CD4-positive, alpha-beta T cell treated with Interleukin-10 for 1 hour (primary cell): Measurements from ENCODE around the gene NPRL2.
A peak's percentile ranks its signal among the peaks of the same experiment; 100 is the strongest.

Source experiments
- DNase-seq: peaks from one replicate; pipeline ENCODE4 v3.0.0-alpha.2; 2020

The NPRL2 gene

DNA sequence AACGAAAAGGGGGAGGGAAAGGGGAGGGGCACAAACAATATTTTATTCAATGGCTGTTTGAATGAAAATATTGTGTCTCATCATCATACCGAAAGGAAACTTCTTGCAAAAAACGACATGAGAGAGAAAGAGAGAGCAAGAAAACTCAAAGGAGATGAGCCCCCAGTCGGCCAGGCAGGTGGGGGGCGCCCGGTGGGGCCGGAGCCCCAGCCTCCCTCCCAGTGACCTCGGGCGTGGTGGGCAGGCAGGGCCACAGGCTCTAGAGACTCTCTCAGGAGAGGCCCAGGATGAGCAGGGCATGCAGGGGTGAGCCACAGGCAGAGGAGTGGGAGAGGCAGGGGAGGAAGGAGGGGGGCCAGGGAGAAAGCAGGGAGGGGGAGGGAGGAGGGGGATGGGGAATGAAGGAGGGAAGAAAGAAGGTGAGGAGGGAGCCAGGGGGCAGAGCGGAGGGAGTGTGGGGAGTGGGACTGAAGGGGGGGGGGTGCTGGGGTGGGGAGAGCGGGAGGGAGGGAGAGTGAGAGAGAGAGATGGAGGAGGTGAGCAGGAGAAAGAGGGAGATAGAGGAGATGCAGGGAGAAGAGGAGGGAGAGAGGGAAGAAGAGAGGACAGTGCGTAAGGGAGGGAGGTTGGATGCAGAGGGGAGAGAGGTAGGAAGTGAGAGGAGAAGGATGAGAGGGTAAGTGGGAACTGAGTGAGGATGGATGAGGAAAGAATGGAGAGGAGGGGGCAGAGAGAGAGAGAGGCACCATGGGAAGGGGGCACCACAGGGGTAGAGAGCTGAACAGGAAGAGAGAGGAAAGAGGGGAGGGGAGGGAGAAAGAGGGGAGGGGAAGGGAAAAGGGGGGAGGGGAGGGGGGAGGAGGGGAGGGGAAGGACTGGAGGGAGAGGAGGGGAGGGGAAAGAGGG lies 22.8 kb upstream of the NPRL2 start:
- DNase-seq, result no peak

DNA sequence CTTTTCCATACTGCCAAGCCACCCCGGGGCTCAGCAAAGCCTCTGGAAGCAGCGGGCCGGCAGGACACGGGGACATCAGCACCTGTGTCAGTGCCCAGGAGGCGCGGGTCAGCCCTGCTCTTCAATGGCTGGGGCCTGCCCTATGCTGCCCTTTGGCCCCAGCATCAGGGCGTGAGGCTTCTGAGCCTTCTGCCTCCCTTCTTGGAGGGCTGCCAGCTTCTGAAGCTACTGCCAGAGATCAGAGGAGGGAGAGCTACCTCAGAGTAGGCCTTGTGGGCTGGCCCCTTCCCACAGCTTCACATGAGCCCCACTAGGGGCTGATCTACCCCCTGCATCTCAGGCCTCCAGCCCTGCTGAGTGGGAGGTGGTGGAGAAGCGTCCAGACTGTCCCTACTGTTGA lies 21.8 kb upstream of the NPRL2 start:
- DNase-seq, result no peak

DNA sequence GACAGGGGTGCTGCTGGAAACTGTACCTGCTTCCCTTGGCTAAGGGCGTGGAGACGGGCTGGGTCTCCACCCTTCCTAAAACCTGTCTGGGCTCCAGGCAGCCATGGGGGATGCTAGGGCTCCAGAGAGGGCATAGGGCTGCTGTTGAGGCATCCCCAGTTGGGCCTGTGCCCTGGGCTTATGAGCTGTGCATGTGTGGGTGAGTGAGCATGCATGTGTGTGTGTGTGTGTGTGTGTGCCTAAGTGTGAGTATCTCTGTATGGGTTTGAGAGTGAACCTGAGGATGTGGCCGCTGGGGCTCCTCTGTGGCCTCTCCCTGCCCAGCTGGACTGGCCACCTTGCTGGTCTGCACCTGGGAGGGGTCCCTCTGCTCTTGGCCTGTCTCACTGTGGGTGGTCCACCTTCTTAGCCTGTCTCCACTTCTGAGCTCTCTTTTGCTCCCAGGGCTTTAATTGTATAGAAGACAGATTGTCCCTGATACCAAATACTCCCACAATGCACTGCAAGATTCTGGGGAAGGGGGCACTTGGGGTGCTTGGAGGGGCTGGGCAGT lies 20.6 kb upstream of the NPRL2 start:
- DNase-seq, result no peak

DNA sequence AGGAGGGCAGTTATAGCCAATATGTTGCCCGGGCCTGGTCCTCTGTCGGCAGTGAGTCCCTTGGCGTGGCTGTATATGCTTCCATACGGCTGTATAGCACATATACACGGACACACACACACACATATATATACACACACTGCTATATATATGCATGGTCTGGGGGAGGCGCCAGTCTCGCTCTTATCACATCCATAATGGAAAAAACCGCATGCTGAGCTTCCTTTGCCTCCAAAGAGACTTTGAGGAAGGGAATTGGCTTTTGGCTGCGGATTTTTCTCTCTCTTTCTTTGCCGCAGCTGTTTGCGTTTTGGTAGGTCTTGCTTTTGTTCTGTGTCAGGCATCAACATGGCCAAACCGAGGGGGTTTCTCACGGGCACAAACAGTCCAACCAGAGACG lies 20.0 kb upstream of the NPRL2 start:
- DNase-seq, result no peak

DNA sequence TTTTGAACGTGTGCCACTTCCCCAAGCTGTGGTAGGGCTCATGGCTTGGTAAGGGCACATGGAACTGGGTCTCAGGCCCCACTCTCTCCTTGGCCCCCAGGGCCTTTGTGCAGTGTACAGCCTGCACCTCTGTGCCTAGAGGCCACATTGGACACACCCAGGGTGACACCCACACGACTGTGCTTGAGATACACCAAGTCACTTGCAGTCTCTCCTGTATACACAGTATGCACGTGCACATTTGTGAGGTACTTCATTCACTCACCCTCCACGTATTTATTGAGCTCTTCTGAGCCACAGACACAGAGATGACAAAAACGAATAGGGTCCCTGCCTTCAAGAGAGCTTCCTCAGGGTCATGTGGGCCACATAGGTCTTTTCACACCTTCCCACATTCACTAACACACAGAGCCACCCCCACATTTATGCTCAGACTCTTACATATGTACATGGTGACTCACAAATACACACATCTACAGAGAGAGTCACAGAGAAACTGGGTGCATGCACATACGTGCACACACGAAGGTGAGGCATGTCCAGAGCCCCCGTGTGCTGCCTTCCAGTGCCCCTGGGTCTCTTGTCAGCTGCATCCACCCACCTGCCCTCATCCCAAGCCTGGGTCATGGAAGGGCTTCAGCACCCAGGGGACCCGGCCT lies 18.6 kb upstream of the NPRL2 start:
- DNase-seq, result no peak

DNA sequence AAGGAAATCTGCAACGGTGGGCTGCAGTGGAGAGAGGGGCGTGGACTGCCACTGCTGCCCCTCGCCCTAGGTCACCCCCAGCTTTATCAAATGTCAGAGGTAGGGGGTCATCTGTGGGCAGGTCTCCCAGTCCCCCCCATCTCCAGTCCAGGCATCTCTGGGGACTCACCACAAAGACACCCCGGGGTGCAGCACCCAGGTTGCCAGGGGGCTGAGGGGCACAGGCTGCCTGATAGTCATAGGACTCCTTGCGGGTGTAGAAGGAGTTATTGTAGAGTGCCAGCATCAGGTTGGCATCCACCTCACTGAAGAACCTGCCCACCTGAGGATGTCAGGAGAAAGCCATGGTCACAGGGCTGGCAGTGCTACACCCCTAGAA lies 15.3 kb upstream of the NPRL2 start:
- no peak for DNase-seq

DNA sequence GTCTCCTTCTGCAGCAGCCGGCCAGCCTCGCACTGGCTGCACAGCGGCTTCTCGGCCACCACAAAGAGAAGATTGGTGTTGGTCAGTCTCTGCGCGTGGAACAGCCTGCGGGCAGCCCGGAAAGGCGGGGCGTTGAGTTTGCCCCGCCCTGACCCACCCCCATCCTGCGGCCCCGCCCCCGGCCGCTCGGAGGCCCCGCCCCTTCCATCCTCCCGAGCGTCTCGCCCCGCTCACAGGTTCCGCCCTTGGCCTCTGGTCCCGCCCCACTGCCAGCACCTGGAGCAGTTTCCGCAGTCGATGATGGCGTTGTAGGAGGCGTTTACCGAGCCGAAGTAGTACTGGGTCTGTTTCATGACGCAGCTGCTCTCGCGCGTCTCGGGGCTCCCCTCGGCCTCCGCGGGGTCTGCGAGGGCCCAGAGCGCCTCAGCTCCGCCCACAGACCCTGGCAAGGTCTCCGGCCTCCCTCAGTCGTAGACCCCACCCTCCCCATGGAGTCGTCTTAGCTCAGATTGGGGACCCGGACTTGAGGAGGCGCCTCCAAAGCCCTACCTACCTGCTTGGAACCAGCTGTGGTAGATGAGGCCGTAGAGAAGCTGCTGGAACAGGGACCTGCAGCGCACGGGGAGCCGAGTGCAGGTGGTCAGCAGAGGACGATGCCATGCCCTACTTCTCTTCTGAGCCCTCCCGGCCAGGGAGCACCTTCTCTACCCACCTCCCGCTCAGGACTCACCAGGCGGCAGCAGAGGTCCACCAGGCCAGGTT lies 14.7 kb upstream of the NPRL2 start:
- peak; percentile 96 for DNase-seq

DNA sequence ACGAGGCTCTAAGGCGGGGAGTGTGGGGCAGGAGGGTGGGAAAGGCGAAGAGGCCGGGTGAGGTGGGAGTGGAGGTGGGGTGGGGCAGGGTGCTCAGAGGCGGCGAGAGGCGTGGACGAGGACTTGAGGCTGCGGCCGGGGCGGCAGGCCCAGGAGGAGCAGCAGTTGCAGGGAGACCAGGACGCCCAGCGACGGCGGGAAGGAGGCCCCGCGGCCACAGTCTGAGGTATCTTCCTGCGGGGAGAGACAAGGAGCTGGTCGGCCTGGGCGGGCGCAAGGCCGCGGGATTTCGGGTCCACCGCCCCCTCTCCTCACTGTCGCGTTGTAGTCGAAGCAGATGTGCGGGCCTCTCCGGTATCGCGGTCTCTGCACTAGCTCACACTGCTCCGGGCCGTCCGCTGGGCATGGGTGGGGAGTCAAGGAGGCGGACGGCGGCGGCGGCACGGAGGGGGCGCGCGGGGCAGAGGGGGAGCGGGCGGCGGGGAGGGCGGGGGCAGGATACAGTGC lies 14.1 kb upstream of the NPRL2 start:
- DNase-seq, result no peak

DNA sequence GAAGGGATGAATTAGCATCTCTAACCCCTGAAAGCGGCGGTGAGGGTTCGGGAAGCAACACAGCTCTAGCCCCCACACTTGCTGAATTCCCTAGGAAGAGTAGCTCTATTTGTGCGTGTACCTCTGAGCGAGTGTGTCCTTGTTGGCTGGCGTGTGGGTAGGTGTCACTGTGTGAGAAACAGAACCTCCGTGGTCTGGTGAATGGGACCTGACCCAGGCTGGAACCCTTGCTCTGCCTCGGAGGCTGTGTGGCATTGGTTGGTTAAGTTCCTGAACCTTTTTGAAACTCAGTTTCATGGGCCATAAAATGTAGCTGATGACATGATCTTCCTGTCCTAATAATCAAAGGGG lies 9.2 kb upstream of the NPRL2 start:
- DNase-seq, result no peak

DNA sequence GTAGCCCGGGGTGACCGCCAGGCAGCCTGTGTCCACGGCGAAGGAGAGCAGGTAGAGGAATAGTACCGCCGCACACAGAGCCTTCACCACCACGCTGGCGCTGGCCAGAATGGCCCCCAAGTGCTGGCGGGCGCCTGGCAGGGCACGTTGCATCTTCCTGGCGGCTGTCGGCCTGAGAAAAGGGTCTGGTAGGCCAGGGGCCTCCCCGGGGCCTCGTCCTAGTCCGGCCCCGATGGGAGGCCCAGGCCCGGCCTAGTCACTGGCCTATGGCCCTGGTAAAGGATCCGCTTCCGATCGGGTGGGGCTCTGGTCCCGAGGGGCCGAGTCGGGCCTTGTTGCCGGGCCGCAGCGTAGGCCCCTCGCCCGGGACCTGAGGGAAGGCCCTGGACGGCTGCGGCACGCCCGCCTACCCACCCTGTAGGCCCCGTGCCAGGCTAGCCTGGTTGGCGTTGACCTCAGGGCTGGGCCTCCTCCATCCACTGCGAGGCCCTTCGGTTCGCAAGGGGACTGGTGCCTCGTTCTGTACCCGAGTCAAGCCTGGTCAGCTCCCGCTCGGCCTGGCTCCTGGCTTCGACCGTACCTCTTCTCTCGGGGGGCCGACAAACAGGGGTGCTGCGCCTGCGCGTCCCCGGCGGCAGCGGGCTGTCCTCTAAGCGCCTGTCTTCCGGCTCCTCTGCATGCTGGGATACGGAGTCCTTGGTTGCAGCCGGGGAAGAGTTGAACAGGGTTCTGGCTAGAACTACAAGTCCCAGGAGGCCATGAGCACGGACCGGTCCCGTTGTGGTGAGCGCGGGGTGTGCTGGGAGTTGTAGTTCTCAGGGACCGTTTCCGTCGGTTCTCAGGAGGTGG lies 8.6 kb upstream of the NPRL2 start, which contains the start of gene TMEM115:
TMEM115 (minus strand) TSS at position 611 of the 849 bp plus-strand sequence; CDS start at position 153, 458 bp downstream.
- DNase-seq, result peak; percentile 98

DNA sequence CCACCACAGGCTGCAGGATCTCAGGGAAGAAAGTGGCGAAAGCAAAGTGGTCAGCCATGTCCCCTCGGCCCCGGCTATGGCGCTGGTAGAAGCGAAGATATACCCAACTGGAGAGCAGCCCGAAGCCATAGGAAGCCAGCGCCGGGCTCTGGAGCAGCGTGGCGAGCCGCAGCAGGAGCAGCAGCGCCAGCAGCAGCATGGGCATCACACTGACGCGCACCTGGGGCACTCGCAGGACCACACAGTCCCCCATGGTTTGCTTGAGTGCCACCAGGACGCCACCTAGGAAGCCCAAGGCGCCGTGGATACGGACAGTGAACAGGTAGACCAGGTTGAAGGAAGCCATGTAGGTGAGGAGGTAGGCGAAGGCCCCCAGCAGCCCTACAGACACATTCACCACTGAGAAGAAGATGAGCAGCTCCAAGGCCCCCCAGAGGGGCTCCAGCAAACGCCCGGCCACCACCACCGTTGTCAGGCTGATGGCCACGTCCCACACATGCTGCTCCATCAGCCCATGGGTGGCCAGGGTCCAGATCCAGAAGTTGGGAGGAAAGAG lies 7.9 kb upstream of the NPRL2 start:
- DNase-seq, result no peak

DNA sequence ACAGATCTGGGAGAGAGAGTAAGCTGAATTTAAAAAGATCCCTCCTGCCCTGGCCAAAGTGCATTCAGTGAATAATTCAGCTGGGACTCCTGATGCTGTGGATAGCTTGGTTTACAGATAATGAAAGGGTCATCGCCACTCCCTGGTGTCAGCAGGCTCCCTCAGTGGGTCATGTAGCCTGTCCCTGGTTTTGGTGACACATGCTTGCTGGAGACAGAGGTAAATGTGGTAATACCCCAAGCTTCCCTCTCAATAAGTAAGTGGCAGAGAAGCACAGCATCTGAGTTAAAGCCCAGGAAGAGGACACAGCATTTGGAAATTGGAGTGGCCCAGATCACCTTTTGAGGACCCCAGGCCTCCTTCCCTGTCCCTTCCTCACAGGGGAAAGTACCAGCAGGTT lies 6.9 kb upstream of the NPRL2 start:
- no peak for DNase-seq

DNA sequence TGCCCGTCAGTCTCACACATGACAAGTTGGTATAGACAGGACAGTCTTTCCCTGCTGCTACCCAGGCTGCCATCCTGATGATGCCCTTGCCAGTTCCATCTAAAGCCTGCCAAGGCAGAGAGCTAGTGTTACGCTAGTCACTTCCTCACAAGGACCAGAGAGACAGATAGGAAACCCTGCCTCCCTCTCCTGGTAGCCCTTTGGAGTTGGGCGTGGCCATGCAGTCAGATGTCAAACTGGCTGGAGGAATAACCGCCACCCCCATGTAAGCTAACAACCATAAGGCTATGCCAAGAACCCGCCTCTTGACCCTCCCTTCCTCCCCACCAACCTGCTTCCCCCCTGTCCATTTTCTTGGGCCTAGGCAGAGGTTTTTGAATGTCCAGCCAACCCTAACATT lies 6.0 kb upstream of the NPRL2 start:
- no peak for DNase-seq

DNA sequence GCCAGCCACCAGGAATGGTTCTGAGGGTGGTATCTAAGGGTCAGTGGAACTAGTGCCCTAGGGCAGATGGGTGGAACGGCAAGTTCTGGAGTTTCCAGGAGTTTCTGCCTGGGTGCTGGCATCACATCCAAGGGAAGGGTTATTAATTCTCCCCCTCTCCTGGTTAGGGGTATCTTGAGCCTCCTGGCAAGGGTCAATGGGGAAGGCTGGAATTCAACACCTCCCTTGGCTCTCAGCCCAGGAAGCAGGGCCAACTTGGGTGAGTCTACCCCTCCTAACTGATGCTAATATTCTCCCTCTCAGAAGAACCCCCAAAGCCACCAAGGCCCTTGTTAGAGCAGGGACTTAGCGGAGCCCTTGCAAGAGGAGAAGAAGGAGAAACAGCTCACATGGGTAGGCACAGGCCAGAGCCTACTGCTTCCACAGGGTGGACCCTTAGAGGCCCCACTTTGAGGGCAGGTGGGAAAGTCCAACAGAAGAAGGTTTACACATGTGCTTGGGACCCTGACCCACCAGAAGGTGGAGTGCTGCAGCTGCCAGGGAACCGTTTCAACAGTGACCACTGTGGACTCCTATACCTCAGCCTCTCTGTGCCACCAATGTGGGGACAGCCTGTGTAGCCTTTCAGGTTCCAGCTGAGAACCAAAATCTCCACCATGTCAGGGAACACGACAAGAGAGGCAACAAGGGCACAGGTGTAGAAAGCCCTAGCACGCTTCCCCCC lies 5.4 kb upstream of the NPRL2 start:
- no peak for DNase-seq

DNA sequence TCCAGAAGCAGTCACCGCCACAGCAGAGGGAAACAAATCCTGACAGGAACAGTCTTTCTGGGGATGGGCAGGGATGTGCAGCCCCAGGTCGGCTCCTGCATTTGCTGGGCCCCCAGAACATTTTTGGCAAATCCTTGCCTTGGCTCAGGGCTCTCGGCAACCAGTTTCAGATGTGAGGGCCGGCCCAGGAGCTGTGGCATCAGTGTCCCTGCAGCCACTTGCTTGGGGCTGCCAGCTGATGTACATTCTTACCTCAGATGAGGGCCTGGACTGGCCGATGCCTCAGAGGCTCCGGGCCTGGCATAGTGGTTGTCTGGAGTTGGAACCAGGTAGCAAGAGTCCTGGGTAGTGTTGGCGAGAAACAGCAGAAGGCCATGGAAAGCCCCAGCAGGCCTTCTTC lies 4.3 kb upstream of the NPRL2 start:
- DNase-seq, result no peak

DNA sequence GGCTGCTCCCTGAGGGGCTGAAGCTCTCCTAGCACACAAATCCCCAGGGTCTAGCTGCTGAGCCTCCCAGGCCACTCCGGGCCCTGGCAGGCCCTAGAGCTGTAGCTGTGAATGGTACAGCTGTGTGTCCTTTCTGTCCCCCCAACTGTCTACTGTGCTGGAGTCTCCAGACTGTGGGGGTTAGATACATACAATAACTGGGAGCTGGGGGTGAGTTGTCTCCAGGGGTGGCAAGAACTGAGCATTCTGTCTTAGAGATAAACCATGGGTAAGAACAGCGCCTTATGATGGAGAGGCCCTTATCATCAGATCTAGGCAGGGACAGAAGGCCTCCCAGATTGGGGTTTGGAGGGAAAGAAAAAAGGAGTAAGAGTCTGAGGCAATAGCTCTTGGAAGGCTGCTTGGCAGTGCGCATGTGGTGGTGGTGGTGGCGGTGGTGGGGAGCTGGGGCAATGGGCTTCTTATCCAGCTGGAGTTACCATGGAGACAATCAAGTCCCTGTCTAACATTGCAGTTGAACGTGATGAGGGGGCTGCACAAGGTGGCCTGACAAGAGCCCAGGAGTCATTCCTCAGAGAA lies 3.7 kb upstream of the NPRL2 start:
- no peak for DNase-seq

DNA sequence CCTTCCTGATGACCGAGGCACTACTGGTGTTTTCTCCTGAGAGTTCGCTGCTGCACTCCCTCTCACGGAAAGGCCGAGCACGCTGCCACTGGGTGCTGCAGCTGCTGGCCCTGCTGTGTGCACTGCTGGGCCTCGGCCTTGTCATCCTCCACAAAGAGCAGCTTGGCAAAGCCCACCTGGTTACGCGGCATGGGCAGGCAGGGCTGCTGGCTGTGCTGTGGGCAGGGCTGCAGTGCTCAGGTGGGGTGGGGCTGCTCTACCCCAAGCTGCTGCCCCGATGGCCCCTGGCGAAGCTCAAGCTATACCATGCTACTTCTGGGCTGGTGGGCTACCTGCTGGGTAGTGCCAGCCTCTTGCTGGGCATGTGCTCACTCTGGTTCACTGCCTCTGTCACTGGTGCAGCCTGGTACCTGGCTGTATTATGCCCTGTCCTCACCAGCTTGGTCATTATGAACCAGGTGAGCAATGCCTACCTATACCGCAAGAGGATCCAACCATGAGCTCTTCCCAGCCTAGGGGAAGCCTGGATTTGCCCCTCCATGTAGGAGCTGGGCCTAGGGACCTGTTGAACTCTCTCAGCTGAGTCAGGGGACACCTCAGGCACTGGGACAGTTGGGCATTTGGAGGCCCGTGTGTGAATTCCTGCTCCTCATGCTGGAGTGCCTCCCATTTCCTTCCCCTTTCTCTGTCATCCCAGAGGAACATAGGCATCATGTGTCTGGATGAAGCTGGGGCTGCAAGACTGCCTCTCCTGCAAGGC lies 2.9 kb upstream of the NPRL2 start:
- DNase-seq, result no peak

DNA sequence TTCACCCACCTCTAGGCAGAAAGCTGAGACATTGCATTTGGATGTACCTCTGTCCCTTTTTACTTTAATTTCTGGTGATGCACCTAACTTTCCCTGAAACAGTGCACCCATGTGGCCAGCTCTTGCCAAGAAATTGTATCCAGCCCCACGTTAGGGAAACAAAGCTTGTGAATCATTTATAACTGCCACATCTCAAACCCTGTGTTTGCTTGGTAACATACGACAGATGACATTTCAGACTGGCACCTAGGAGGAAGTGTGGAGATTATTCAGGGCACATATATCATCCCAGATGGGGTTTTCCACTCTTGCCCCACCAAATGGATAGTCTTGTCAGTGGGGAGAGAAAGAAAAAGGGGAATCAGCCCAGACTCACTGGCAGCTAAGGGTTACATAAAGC lies 2.2 kb upstream of the NPRL2 start:
- DNase-seq, result no peak

DNA sequence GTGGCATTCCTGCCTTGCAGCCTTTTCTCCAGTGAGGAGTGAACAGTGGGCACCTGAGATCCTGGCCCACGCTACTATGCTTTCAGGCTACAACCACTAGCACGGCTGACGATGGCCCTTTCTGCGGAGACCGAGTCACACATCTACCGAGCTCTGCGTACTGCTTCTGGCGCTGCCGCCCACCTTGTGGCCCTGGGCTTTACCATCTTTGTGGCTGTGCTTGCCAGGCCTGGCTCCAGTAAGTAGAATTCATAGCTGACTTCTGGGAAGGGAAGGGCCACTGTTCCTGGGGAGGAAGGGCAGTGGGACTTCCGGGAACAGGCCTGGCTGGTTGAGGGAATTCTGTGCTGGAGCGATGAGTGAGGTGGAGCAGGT lies 735 bp upstream of the NPRL2 start:
- no peak for DNase-seq

DNA sequence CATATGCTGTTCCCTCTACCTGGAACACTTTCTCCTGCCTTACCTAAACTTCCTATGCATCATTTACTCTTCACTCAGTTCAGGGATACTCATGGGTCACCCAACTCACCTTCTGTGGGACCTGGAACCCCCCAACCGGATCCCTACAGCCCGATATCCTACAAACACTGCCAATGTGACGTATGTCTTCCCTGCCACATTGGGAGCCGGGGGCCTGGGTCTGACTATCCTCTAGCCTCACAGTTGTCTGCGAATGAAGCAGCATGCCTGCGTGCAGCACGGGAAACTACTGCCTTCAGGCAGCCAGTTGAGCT lies 405 bp downstream of the NPRL2 start:
- DNase-seq, result no peak
